HCT116 (cell line): ENCODE measurements around the gene OR4C11. TPM values are rescaled to one million over a fixed set of nuclear protein-coding genes. Genes with fewer than 3 reads are reported as not detected.

ENCODE experiments used
- ATAC-seq: fragments of 200-7000 bp; cut with Tn5 transposase; 2 replicates; pipeline ENCODE4 v1.9.1; 2020; ENCODE audit warnings: mild to moderate bottlenecking, moderate library complexity
- BruUV-seq: library from RNA; stranded (reverse); fragments of 400-500 nt; replicated peaks from 2 replicates; lab custom pipeline; 2021; lab: Mats Ljungman, UMichigan
- CTCF ChIA-PET: fragments of 300-600 bp; sonication (Branson Sonifier 250); formaldehyde crosslinking; loops from one replicate; lab custom pipeline; 2021; ENCODE audit warnings: antibody characterized with exemption; lab: Charles Lee
- POLR2A ChIA-PET: fragments of 300-600, 350-600 bp; sonication (Branson Sonifier 250); formaldehyde crosslinking; loops from one replicate; lab custom pipeline; 2021; ENCODE audit warnings: antibody characterized with exemption; lab: Charles Lee
- RAD21 ChIA-PET, 2 experiments: fragments of 300-600 bp; sonication (Branson Sonifier 250); formaldehyde crosslinking; loops; one replicate each; lab custom pipeline; 2023; ENCODE audit warnings: low total read pairs in 2 of 2; ENCODE audit not compliant: uncharacterized antibody in 2 of 2, unreplicated experiment in 2 of 2, low non-redundant PET in 1 of 2; lab: Charles Lee
- DNase-seq: peaks from one replicate; pipeline ENCODE4 v3.0.0-alpha.2; 2010; ENCODE audit warnings: low read depth, low spot score
- H2AFZ ChIP-seq: fragments of 200-600 bp; shearing (Covaris generic), sonication (generic); 2 replicates; pipeline ENCODE4 v1.6.1; 2017; ENCODE audit warnings: low read depth, mixed run types, mixed read lengths, antibody characterized with exemption, low read length; ENCODE audit not compliant: poor library complexity, severe bottlenecking
- H3K27ac ChIP-seq: 2 replicates; pipeline ENCODE4 v1.5.1; 2012; ENCODE audit warnings: low read depth, low read length
- H3K27me3 ChIP-seq: fragments of 200-600 bp; sonication (generic); 2 replicates; pipeline ENCODE4 v1.6.1; 2016; ENCODE audit warnings: mixed run types, low read length, mixed read lengths; ENCODE audit not compliant: insufficient read depth
- H3K36me3 ChIP-seq, 2 experiments: fragments of 200-500 bp in 1 of 2; fragments of 200-600 bp in 1 of 2; sonication (Bioruptor generic) in 1 of 2; sonication (generic) in 1 of 2; 2 replicates each; pipeline versions ENCODE4 v1.5.1 to v1.6.1; 2014 to 2016; ENCODE audit warnings: low read length in 2 of 2, inconsistent platforms in 1 of 2, mixed read lengths in 1 of 2, mixed run types in 1 of 2; ENCODE audit not compliant: insufficient read depth in 2 of 2, control insufficient read depth in 1 of 2
- H3K4me1 ChIP-seq, 2 experiments: fragments of 200-600 bp in 1 of 2; sonication (generic) in 1 of 2; 2 replicates each; pipeline versions ENCODE4 v1.5.1 to v1.6.1; 2012 to 2017; ENCODE audit warnings: low read length in 2 of 2, inconsistent platforms in 1 of 2, mild to moderate bottlenecking in 1 of 2, mixed read lengths in 1 of 2, mixed run types in 1 of 2, moderate library complexity in 1 of 2; ENCODE audit not compliant: insufficient read depth in 2 of 2, control insufficient read depth in 1 of 2
- H3K4me2 ChIP-seq: fragments of 200-600 bp; sonication (generic); 2 replicates; pipeline ENCODE4 v1.6.1; 2017; ENCODE audit warnings: mixed run types, low read length, mixed read lengths
- H3K4me3 ChIP-seq, 2 experiments: fragments of 200-600 bp in 1 of 2; sonication (generic) in 1 of 2; replicated peaks in 1 of 2; 2 replicates each; pipeline ENCODE4 v1.5.1; 2011 to 2016; ENCODE audit warnings: low read length in 2 of 2, control low read depth in 1 of 2, low read depth in 1 of 2, mild to moderate bottlenecking in 1 of 2, mixed read lengths in 1 of 2, mixed run types in 1 of 2
- H3K79me2 ChIP-seq: fragments of 200-600 bp; sonication (generic); 2 replicates; pipeline ENCODE4 v1.6.1; 2017; ENCODE audit warnings: mild to moderate bottlenecking, mixed run types, low read length, moderate library complexity, mixed read lengths; ENCODE audit not compliant: insufficient read depth
- H3K9ac ChIP-seq: fragments of 200-600 bp; sonication (generic); 2 replicates; pipeline ENCODE4 v1.6.1; 2016; ENCODE audit warnings: low read length, mixed read lengths
- H3K9me2 ChIP-seq: fragments of 200-600 bp; sonication (generic), shearing (Covaris generic); 2 replicates; pipeline ENCODE4 v1.6.1; 2017; ENCODE audit warnings: mixed run types, mild to moderate bottlenecking, moderate library complexity; ENCODE audit not compliant: insufficient read depth
- H3K9me3 ChIP-seq, 2 experiments: fragments of 200-500 bp in 1 of 2; fragments of 200-600 bp in 1 of 2; sonication (Bioruptor generic) in 1 of 2; sonication (generic) in 1 of 2; 2 replicates each; pipeline ENCODE4 v1.6.1; 2014 to 2017; ENCODE audit warnings: low read length in 2 of 2, mixed read lengths in 2 of 2, inconsistent platforms in 1 of 2, low read depth in 1 of 2, mild to moderate bottlenecking in 1 of 2, mixed run types in 1 of 2, moderate library complexity in 1 of 2; ENCODE audit not compliant: control insufficient read depth in 1 of 2, insufficient read depth in 1 of 2
- H4K20me1 ChIP-seq: fragments of 200-600 bp; sonication (generic), shearing (Covaris generic); 2 replicates; pipeline ENCODE4 v1.6.1; 2017; ENCODE audit warnings: mixed run types, mild to moderate bottlenecking, moderate library complexity; ENCODE audit not compliant: insufficient read depth
- CBX3 ChIP-seq: IDR thresholded peaks from 2 replicates; pipeline ENCODE4 v1.6.1; 2012; ENCODE audit warnings: low read depth
- EGR1 ChIP-seq: IDR thresholded peaks from 2 replicates; pipeline ENCODE4 v1.6.1; 2012; ENCODE audit warnings: low read depth
- ELF1 ChIP-seq: IDR thresholded peaks from 2 replicates; pipeline ENCODE4 v1.6.1; 2012; ENCODE audit warnings: low read depth, borderline replicate concordance
- EZH2 ChIP-seq: fragments of 200-600 bp; sonication (generic); IDR thresholded peaks from 2 replicates; pipeline ENCODE4 v1.6.1; 2017; ENCODE audit warnings: antibody characterized with exemption, mixed run types
- EZH2phosphoT487 ChIP-seq: fragments of 200-600 bp; IDR thresholded peaks from 2 replicates; pipeline ENCODE4 v1.6.1; 2018; ENCODE audit warnings: antibody characterized with exemption, borderline replicate concordance
- FOSL1 ChIP-seq: IDR thresholded peaks from 2 replicates; pipeline ENCODE4 v1.6.1; 2012; ENCODE audit warnings: low read depth
- POLR2A ChIP-seq: IDR thresholded peaks from 2 replicates; pipeline ENCODE4 v1.7.0; 2011; ENCODE audit warnings: borderline replicate concordance; ENCODE audit not compliant: insufficient read depth, insufficient read length; ENCODE audit errors: extremely low read depth
- POLR2AphosphoS5 ChIP-seq: IDR thresholded peaks from 2 replicates; pipeline ENCODE4 v1.6.1; 2011; ENCODE audit warnings: mild to moderate bottlenecking, low read depth, low read length, moderate library complexity
- RAD21 ChIP-seq: IDR thresholded peaks from 2 replicates; pipeline ENCODE4 v1.6.1; 2012; ENCODE audit warnings: low read depth, mild to moderate bottlenecking
- SIN3A ChIP-seq: IDR thresholded peaks from 2 replicates; pipeline ENCODE4 v1.6.1; 2012; ENCODE audit warnings: low read depth
- SRF ChIP-seq: IDR thresholded peaks from 2 replicates; pipeline ENCODE4 v1.6.1; 2012; ENCODE audit warnings: low read depth
- ZFX ChIP-seq: fragments of 450-650 bp; IDR thresholded peaks from 2 replicates; pipeline ENCODE4 v1.6.1; 2017
- intact Hi-C: fragments of 100-400 bp; cut with micrococcal nuclease; formaldehyde crosslinking; loops from 2 replicates; pipeline ENCODE4 v1.10.0; 2022
- total RNA-seq: library from RNA; stranded (reverse); gene quantifications from one replicate; pipeline ENCODE4 v1.2.1, GENCODE V29; 2021; ENCODE audit not compliant: unreplicated experiment
- TF ChIP-seq, protein P1 (sequence below), 3 experiments: fragments of 200-600 bp in 1 of 3; sonication (generic) in 1 of 3; IDR thresholded peaks in 2 of 3; conservative IDR thresholded peaks in 1 of 3; 2 replicates each; pipeline ENCODE4 v1.5.1; 2012 to 2017; ENCODE audit warnings: low read depth in 2 of 3, low read length in 2 of 3, antibody characterized with exemption in 1 of 3, borderline replicate concordance in 1 of 3, control low read depth in 1 of 3, mild to moderate bottlenecking in 1 of 3, mixed read lengths in 1 of 3, mixed run types in 1 of 3, moderate library complexity in 1 of 3; ENCODE audit not compliant: insufficient read depth in 1 of 3

Gene OR4C11
- total RNA-seq, 1 experiment from 2014 or later = not detected

DNA sequence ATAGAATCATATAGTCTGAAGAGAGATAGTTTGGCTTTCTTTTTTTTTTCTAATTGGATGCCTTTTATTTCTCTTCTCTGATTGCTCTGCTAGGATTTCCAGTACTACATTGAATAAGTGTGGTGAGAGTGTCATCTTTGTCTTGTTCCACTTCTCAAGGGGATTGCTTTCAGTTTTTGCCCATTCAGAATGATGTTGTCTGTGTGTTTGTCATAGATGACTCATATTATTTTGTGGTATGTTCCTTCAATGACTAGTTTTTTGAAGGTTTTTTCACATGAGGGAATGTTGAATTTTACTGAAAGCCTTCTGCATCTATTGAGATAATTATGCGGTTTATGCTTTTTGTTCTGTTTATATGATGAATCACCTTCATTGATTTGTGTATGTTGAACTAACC, 17.1 kb upstream of the OR4C11 start:
- RAD21 ChIA-PET = no interaction called here

GRCh38 chr11:55572548-55572947, 34.9 kb downstream of the OR4C11 start:
- RAD21 ChIA-PET = no interaction called here
- no peak for ATAC-seq
- POLR2A ChIA-PET = no interaction called here

More for the DNA sequence above, 17.1 kb upstream of the OR4C11 start:
- Histone ChIP-seq H4K20me1 (no peaks in the 10 kb centered on the region), H3K27me3 (no peaks in the 10 kb centered on the region), H3K9ac (no peak overlapping the region), H3K9me2 (no peaks in the 10 kb centered on the region), H2AFZ (no peak overlapping the region), H3K79me2 (no peaks in the 10 kb centered on the region), H3K4me2 (no peak overlapping the region), H3K4me3 (no peak overlapping the region), H3K4me1 (no peaks in the 10 kb centered on the region), H3K9me3 (peaks cover 5 to 12% of the 10 kb centered on the region in 2 experiments; a peak in 1 of 4 replicates), H3K27ac (no peak overlapping the region), H3K36me3 (no peaks in the 10 kb centered on the region)
- DNase-seq (no peak), ATAC-seq (no peak)
- no TSS peak for BruUV-seq
- ChIA-PET CTCF (no interaction called here), POLR2A (no interaction called here)
- TF ChIP-seq EGR1 = no peak
- TF ChIP-seq POLR2AphosphoS5 = no peak
- no peak for TF ChIP-seq FOSL1
- no peak for TF ChIP-seq EZH2
- TF ChIP-seq EZH2phosphoT487 = no peak
- TF ChIP-seq SRF = no peak
- no peak for TF ChIP-seq SIN3A
- TF ChIP-seq ELF1 = no peak
- no peak for TF ChIP-seq RAD21
- no peak for TF ChIP-seq ZFX
- TF ChIP-seq CBX3 = no peak
- intact Hi-C loops = no loop called here

More at GRCh38 chr11:55572548-55572947, 34.9 kb downstream of the OR4C11 start:
- BruUV-seq = no TSS peak
- intact Hi-C loops = no loop called here
- no peaks in the 10 kb centered on the region; a peak in 1 of 4 replicates for H3K36me3 ChIP-seq
- no peak for DNase-seq
- no peak overlapping the region for H3K4me3 ChIP-seq
- no peaks in the 10 kb centered on the region for H3K79me2 ChIP-seq
- H4K20me1 ChIP-seq = no peaks in the 10 kb centered on the region
- H3K27ac ChIP-seq = no peak overlapping the region
- no peak overlapping the region for H2AFZ ChIP-seq
- H3K9ac ChIP-seq = no peak overlapping the region
- H3K9me2 ChIP-seq = no peaks in the 10 kb centered on the region
- peaks cover 11 to 30% of the 10 kb centered on the region in 2 experiments; a peak in 3 of 4 replicates for H3K9me3 ChIP-seq
- no peaks in the 10 kb centered on the region for H3K4me1 ChIP-seq
- CTCF ChIA-PET = no interaction called here
- H3K4me2 ChIP-seq = no peak overlapping the region
- H3K27me3 ChIP-seq = no peaks in the 10 kb centered on the region
- TF ChIP-seq CBX3 (no peak), POLR2A (no peak), RAD21 (no peak)
- TF ChIP-seq, protein P1, sequence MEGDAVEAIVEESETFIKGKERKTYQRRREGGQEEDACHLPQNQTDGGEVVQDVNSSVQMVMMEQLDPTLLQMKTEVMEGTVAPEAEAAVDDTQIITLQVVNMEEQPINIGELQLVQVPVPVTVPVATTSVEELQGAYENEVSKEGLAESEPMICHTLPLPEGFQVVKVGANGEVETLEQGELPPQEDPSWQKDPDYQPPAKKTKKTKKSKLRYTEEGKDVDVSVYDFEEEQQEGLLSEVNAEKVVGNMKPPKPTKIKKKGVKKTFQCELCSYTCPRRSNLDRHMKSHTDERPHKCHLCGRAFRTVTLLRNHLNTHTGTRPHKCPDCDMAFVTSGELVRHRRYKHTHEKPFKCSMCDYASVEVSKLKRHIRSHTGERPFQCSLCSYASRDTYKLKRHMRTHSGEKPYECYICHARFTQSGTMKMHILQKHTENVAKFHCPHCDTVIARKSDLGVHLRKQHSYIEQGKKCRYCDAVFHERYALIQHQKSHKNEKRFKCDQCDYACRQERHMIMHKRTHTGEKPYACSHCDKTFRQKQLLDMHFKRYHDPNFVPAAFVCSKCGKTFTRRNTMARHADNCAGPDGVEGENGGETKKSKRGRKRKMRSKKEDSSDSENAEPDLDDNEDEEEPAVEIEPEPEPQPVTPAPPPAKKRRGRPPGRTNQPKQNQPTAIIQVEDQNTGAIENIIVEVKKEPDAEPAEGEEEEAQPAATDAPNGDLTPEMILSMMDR (IDR thresholded peaks at IDR 0.05 in 2 of 3, conservative IDR thresholded peaks at IDR 0.05 in 1 of 3; ENCODE audit: borderline replicate concordance in 1 of 3, insufficient read depth in 1 of 3, low read depth in 2 of 3, low read length in 2 of 3) = no peak
